Medulla oblongata (tissue), 1 donor: ENCODE results near the gene POLD2.

Experiments used
- DNase-seq: peaks from one replicate; pipeline ENCODE4 v3.0.0-alpha.2; 2015; ENCODE audit errors: extremely low spot score

POLD2 gene

GRCh38 chr7:44065431-44066110 lies 57.8 kb downstream of the POLD2 start, which contains the start of gene PGAM2:
Gene PGAM2, minus strand, starts transcription at chr7:44065567. Its CDS starts 38 bp downstream, at chr7:44065529.
- DNase-seq = peak; percentile 77

DNA sequence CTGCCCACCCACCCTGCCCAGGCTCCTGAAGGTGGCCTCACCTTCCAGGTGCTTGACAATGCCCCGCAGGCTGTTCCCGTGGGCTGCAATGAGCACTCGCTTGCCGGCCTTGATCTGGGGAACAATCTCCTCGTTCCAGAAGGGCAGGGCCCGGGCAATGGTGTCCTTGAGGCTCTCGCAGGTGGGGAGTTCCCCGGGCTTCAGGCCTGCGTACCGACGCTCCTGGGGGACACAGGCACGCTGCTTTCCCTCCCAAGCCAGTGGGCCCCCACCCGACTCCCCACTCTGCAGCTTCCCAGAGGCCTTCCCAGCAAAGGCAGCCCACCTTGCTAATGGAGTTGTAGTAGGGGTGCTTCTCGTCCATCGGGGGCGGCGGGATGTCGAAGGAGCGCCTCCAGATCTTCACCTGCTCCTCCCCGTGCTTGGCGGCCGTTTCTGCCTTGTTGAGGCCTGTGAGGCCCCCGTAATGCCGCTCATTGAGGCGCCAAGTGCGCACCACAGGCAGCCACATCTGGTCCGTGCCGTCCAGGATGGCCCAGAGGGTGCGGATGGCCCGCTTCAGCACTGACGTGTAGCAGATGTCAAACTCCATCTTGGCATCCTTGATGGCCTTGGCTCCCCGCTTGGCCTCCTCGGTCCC lies 58.4 kb downstream of the POLD2 start:
- no peak for DNase-seq
